ENCODE data around the gene RTL1. TPM values are rescaled to one million over a fixed set of nuclear protein-coding genes. Genes with fewer than 3 reads are reported as not detected.

The RTL1 gene
- total RNA-seq, 1 donor from 2014 or later = not detected

DNA sequence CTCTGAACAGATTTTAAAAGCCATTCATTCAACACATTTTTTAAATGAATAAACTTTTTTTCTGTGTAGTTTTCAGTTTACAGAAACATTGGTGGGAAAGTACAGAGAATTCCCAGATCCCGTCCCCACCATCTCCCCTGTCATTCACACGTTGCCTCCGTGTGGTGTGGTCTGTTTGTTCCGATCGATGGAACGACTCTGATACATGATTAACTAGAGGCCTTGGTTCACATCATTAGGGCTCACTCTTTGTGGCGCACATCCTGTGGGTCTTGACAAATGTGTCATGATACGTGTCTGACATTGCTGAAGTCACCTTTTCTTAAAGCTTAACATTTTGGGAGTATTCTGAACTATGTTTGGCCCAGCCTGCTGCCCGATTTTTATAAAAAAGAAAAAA is 59.1 kb downstream of the RTL1 start:
- TF ChIP-seq, protein P1, sequence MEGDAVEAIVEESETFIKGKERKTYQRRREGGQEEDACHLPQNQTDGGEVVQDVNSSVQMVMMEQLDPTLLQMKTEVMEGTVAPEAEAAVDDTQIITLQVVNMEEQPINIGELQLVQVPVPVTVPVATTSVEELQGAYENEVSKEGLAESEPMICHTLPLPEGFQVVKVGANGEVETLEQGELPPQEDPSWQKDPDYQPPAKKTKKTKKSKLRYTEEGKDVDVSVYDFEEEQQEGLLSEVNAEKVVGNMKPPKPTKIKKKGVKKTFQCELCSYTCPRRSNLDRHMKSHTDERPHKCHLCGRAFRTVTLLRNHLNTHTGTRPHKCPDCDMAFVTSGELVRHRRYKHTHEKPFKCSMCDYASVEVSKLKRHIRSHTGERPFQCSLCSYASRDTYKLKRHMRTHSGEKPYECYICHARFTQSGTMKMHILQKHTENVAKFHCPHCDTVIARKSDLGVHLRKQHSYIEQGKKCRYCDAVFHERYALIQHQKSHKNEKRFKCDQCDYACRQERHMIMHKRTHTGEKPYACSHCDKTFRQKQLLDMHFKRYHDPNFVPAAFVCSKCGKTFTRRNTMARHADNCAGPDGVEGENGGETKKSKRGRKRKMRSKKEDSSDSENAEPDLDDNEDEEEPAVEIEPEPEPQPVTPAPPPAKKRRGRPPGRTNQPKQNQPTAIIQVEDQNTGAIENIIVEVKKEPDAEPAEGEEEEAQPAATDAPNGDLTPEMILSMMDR (IDR thresholded peaks at IDR 0.05) = no peak
- Mint-ChIP-seq H3K9me3 (no peaks in the 10 kb centered on the region), H3K4me3 (no peak overlapping the region), H3K4me1 (no peaks in the 10 kb centered on the region), H3K27me3 (no peaks in the 10 kb centered on the region), H3K27ac (no peak overlapping the region), H3K36me3 (ENCODE audit: low read depth) (no peaks in the 10 kb centered on the region)
- DNase-seq (no peak), ATAC-seq (ENCODE audit: low read depth) (no peak)
- ChIA-PET POLR2A (no interaction called here), CTCF (no interaction called here)
- intact Hi-C loops (cut with micrococcal nuclease) = no loop called here

GRCh38 chr14:100844082-100844408 is 59.5 kb downstream of the RTL1 start:
- Mint-ChIP-seq H3K4me3 (no peak overlapping the region), H3K27me3 (no peaks in the 10 kb centered on the region), H3K36me3 (ENCODE audit: low read depth) (no peaks in the 10 kb centered on the region), H3K9me3 (no peaks in the 10 kb centered on the region), H3K27ac (no peak overlapping the region), H3K4me1 (no peaks in the 10 kb centered on the region)
- TF ChIP-seq, protein P1 (IDR thresholded peaks at IDR 0.05) = no peak
- ChIA-PET CTCF (no interaction called here), POLR2A (no interaction called here)
- ATAC-seq (ENCODE audit: low read depth) (no peak), DNase-seq (no peak)
- intact Hi-C loops (cut with micrococcal nuclease) = no loop called here

DNA sequence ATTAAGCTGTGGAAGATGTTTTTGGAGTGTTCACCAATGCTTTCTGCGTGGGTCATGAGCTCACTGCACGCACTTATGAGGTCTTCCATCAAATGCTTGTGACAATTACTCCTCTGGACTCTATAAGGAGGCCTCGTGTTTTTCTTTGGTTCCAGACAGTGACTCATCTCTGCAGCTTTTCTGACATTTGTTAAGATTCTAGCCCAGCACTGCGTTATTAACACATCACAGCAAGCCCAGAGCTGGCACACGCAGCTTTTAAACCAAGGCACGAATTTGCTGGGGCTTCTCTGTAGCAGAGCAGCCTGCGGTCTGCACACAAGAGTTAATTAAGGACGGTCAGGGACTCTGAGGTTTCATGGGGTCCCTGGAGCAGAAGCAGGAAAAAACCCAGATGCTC is 60.7 kb downstream of the RTL1 start:
- H3K27ac Mint-ChIP-seq = no peak overlapping the region
- ChIA-PET POLR2A (no interaction called here), CTCF (interaction anchor here (1.3 kb wide), 1 partner anchor 10 kb away, joined by 3 read pairs; no protein-coding TSS in a partner anchor)
- no peak for ATAC-seq (ENCODE audit: low read depth)
- no peaks in the 10 kb centered on the region for H3K36me3 Mint-ChIP-seq (ENCODE audit: low read depth)
- intact Hi-C loops (cut with micrococcal nuclease) = no loop called here
- TF ChIP-seq, protein P1 (IDR thresholded peaks at IDR 0.05) = no peak
- no peaks in the 10 kb centered on the region for H3K27me3 Mint-ChIP-seq
- H3K4me1 Mint-ChIP-seq = no peaks in the 10 kb centered on the region
- DNase-seq = no peak
- H3K4me3 Mint-ChIP-seq = no peak overlapping the region
- no peaks in the 10 kb centered on the region for H3K9me3 Mint-ChIP-seq

- ATAC-seq (ENCODE audit: low read depth) (no peak), DNase-seq (no peak)
- CTCF ChIA-PET = interaction anchor here (1.3 kb wide), 1 partner anchor 10 kb away, joined by 3 read pairs; no protein-coding TSS in a partner anchor
- POLR2A ChIA-PET = no interaction called here
- H3K27me3 Mint-ChIP-seq = no peaks in the 10 kb centered on the region
- no peaks in the 10 kb centered on the region for H3K36me3 Mint-ChIP-seq (ENCODE audit: low read depth)
- intact Hi-C loops (cut with micrococcal nuclease) = no loop called here
- H3K4me3 Mint-ChIP-seq = no peak overlapping the region
- TF ChIP-seq, protein P1 (IDR thresholded peaks at IDR 0.05) = no peak
- H3K9me3 Mint-ChIP-seq = no peaks in the 10 kb centered on the region
- H3K27ac Mint-ChIP-seq = no peak overlapping the region
- H3K4me1 Mint-ChIP-seq = no peaks in the 10 kb centered on the region
Measured at GRCh38 chr14:100841761-100842403, 61.6 kb downstream of the RTL1 start.

GRCh38 chr14:100841066-100841760 is 62.3 kb downstream of the RTL1 start:
- TF ChIP-seq, protein P1 (IDR thresholded peaks at IDR 0.05) = no peak
- ChIA-PET CTCF (interaction anchor here (1.3 kb wide), 1 partner anchor 11 kb away, joined by 3 read pairs; no protein-coding TSS in a partner anchor), POLR2A (no interaction called here)
- H3K27me3 Mint-ChIP-seq = no peaks in the 10 kb centered on the region
- DNase-seq (no peak), ATAC-seq (ENCODE audit: low read depth) (no peak)
- no peaks in the 10 kb centered on the region for H3K9me3 Mint-ChIP-seq
- H3K27ac Mint-ChIP-seq = no peak overlapping the region
- no peaks in the 10 kb centered on the region for H3K4me1 Mint-ChIP-seq
- intact Hi-C loops (cut with micrococcal nuclease) = no loop called here
- no peak overlapping the region for H3K4me3 Mint-ChIP-seq
- no peaks in the 10 kb centered on the region for H3K36me3 Mint-ChIP-seq (ENCODE audit: low read depth)

Data from activated B cell treated with CpG ODN at 0.5 μM for 24 hours (primary cell).